Activated CD4-positive, alpha-beta T cell treated with anti-CD3 and anti-CD28 coated beads, Interleukin-10, Interleukin-2, amounts not matched to agents 100 ng/mL and 50 ng/mL, durations not matched to agents 16 hours and 8 hours (primary cell): ENCODE measurements around the gene DENND2A.
"Not testable (repeated sequence)": the region's sequence is repeated elsewhere in the genome, so short reads cannot be mapped to it uniquely, and the experiment has no call there.

ENCODE experiments used
- DNase-seq: peaks from one replicate; pipeline ENCODE4 v3.0.0-alpha.2; 2020

DENND2A gene

GRCh38 chr7:140497807-140498206 is 142.8 kb downstream of the DENND2A start:
- not testable (repeated sequence) for DNase-seq

GRCh38 chr7:140497241-140497769 is 143.3 kb downstream of the DENND2A start:
- no peak for DNase-seq

GRCh38 chr7:140495514-140496097 is 145.0 kb downstream of the DENND2A start:
- no peak for DNase-seq

GRCh38 chr7:140494867-140495266 is 145.7 kb downstream of the DENND2A start:
- no peak for DNase-seq

GRCh38 chr7:140489026-140489359 is 151.6 kb downstream of the DENND2A start:
- DNase-seq: no peak

- DNase-seq: peak; percentile 21
These were observed 154.9 kb downstream of the DENND2A start for GRCh38 chr7:140485500-140486265.

GRCh38 chr7:140484951-140485499 is 155.6 kb downstream of the DENND2A start:
- no peak for DNase-seq

GRCh38 chr7:140484479-140484878 is 156.1 kb downstream of the DENND2A start:
- DNase-seq: no peak

- no peak for DNase-seq
These were observed 160.9 kb downstream of the DENND2A start for GRCh38 chr7:140479739-140480084.

GRCh38 chr7:140479062-140479738 is 161.4 kb downstream of the DENND2A start, which contains the start of gene MKRN1:
Gene MKRN1 (minus strand): TSS chr7:140479505. CDS start chr7:140479344, 161 bp downstream.
- DNase-seq: peak; percentile 97

GRCh38 chr7:140478246-140479061 is 162.2 kb downstream of the DENND2A start:
- peak; percentile 47 for DNase-seq

GRCh38 chr7:140476698-140477261 is 163.8 kb downstream of the DENND2A start:
- no peak for DNase-seq

- peak; percentile 63 for DNase-seq
These were observed 164.8 kb downstream of the DENND2A start for GRCh38 chr7:140475747-140476333.
